Measurements from ENCODE around the gene AR.
"Not testable (repeated sequence)": the region's sequence is repeated elsewhere in the genome, so short reads cannot be mapped to it uniquely, and the experiment has no call there.

AR gene

GRCh38 chrX:67654301-67654700 lies 110.5 kb downstream of the AR start:
- no peak for TF ChIP-seq CTCF (conservative IDR thresholded peaks at IDR 0.05; ENCODE audit: control insufficient read depth, insufficient read depth, low read depth, low read length)
- DNase-seq (ENCODE audit: low read depth), result no peak
- H3K4me3 ChIP-seq (ENCODE audit: control insufficient read depth, low read depth, low read length), result no peak overlapping the region

- no peak for TF ChIP-seq CTCF (conservative IDR thresholded peaks at IDR 0.05; ENCODE audit: control insufficient read depth, insufficient read depth, low read depth, low read length)
- no peak overlapping the region for H3K4me3 ChIP-seq (ENCODE audit: control insufficient read depth, low read depth, low read length)
- DNase-seq (ENCODE audit: low read depth), result no peak
Observed at GRCh38 chrX:67665583-67665982, 121.8 kb downstream of the AR start.

- not testable (repeated sequence) for H3K4me3 ChIP-seq (ENCODE audit: control insufficient read depth, low read depth, low read length)
Observed at GRCh38 chrX:67670717-67671116, 126.9 kb downstream of the AR start.

GRCh38 chrX:67673741-67674274 lies 130.0 kb downstream of the AR start:
- DNase-seq (ENCODE audit: low read depth), result peak; percentile 9
- no peak for TF ChIP-seq CTCF (conservative IDR thresholded peaks at IDR 0.05; ENCODE audit: control insufficient read depth, insufficient read depth, low read depth, low read length)
- H3K4me3 ChIP-seq (ENCODE audit: control insufficient read depth, low read depth, low read length), result no peak overlapping the region

More at GRCh38 chrX:67670717-67671116, 126.9 kb downstream of the AR start:
- DNase-seq (ENCODE audit: low read depth), result not testable (repeated sequence)

GRCh38 chrX:67674741-67675140 lies 130.9 kb downstream of the AR start:
- TF ChIP-seq CTCF (conservative IDR thresholded peaks at IDR 0.05; ENCODE audit: control insufficient read depth, insufficient read depth, low read depth, low read length), result no peak
- no peak for DNase-seq (ENCODE audit: low read depth)
- H3K4me3 ChIP-seq (ENCODE audit: control insufficient read depth, low read depth, low read length), result no peak overlapping the region

GRCh38 chrX:67684136-67684535 lies 140.3 kb downstream of the AR start:
- H3K4me3 ChIP-seq (ENCODE audit: control insufficient read depth, low read depth, low read length), result no peak overlapping the region
- no peak for TF ChIP-seq CTCF (conservative IDR thresholded peaks at IDR 0.05; ENCODE audit: control insufficient read depth, insufficient read depth, low read depth, low read length)
- DNase-seq (ENCODE audit: low read depth), result no peak

- TF ChIP-seq CTCF (conservative IDR thresholded peaks at IDR 0.05; ENCODE audit: control insufficient read depth, insufficient read depth, low read depth, low read length), result no peak
- H3K4me3 ChIP-seq (ENCODE audit: control insufficient read depth, low read depth, low read length), result no peak overlapping the region
- peak; percentile 60 for DNase-seq (ENCODE audit: low read depth)
Observed at GRCh38 chrX:67692246-67692645, 148.4 kb downstream of the AR start.

Measured in fibroblast of mammary gland (primary cell).